HepG2 (cell line): ENCODE data around the gene CIAO2B. TPM values are rescaled to one million over a fixed set of nuclear protein-coding genes. Genes with fewer than 3 reads are reported as not detected.

Source experiments
- ARNT ChIP-seq: fragments of 450-650 bp; IDR thresholded peaks from 2 replicates; pipeline ENCODE4 v1.6.1; 2017
- ATF3 ChIP-seq: sonication (generic); formaldehyde crosslinking; IDR thresholded peaks from 2 replicates; pipeline ENCODE4 v1.4.0; 2020; ENCODE audit warnings: missing genetic modification reagents
- CBX1 ChIP-seq: IDR thresholded peaks from one replicate; pipeline ENCODE4 v1.6.1; 2016; ENCODE audit warnings: antibody characterized with exemption, low read depth
- CBX2 ChIP-seq, 2 experiments: fragments of 200-600 bp in 1 of 2; sonication (generic); formaldehyde crosslinking in 1 of 2; IDR thresholded peaks; 2 replicates each; pipeline versions ENCODE4 v1.7.0 to v1.8.1; 2018 to 2022; ENCODE audit warnings: low read depth in 2 of 2, low read length in 1 of 2, mild to moderate bottlenecking in 1 of 2, missing genetic modification reagents in 1 of 2
- CHCHD3 ChIP-seq: sonication (generic); formaldehyde crosslinking; IDR thresholded peaks from 2 replicates; pipeline ENCODE4 v1.8.0; 2022; ENCODE audit warnings: mild to moderate bottlenecking, missing genetic modification reagents, moderate library complexity
- HIC2 ChIP-seq: sonication (generic); formaldehyde crosslinking; IDR thresholded peaks from 2 replicates; pipeline ENCODE4 v1.9.0; 2022; ENCODE audit warnings: low read depth, missing genetic modification reagents
- HNRNPL ChIP-seq: fragments of 200-400 bp; formaldehyde crosslinking; IDR thresholded peaks from 2 replicates; pipeline ENCODE4 v1.6.1; 2017; ENCODE audit warnings: mild to moderate bottlenecking, low read depth, low read length
- IKZF5 ChIP-seq: IDR thresholded peaks from 2 replicates; pipeline ENCODE4 v1.6.1; 2018; ENCODE audit warnings: missing genetic modification reagents, mild to moderate bottlenecking, missing compliant biosample characterization
- IRF2 ChIP-seq: IDR thresholded peaks from 2 replicates; pipeline ENCODE4 v1.6.1; 2018; ENCODE audit warnings: missing genetic modification reagents, missing compliant biosample characterization
- KAT7 ChIP-seq: IDR thresholded peaks from 2 replicates; pipeline ENCODE4 v1.6.1; 2018; ENCODE audit warnings: borderline replicate concordance, missing compliant biosample characterization
- PHB2 ChIP-seq: fragments of 450-650 bp; IDR thresholded peaks from 2 replicates; pipeline ENCODE4 v1.6.1; 2018; ENCODE audit not compliant: partially characterized antibody
- RXRB ChIP-seq: IDR thresholded peaks from 2 replicates; pipeline ENCODE4 v1.6.1; 2016; ENCODE audit warnings: borderline replicate concordance, missing genetic modification reagents, missing compliant biosample characterization
- SNRNP70 ChIP-seq: fragments of 200-400 bp; formaldehyde crosslinking; IDR thresholded peaks from 2 replicates; pipeline ENCODE4 v1.6.1; 2017; ENCODE audit warnings: mild to moderate bottlenecking, low read depth, low read length, moderate library complexity
- SP5 ChIP-seq: IDR thresholded peaks from 2 replicates; pipeline ENCODE4 v1.6.1; 2016; ENCODE audit warnings: low read depth, borderline replicate concordance
- STAT5B ChIP-seq: sonication (generic); formaldehyde crosslinking; IDR thresholded peaks from 2 replicates; pipeline ENCODE4 v1.4.0; 2020; ENCODE audit warnings: missing genetic modification reagents
- TCF7L2 ChIP-seq: IDR thresholded peaks from 2 replicates; pipeline ENCODE4 v1.6.1; 2011; ENCODE audit warnings: mild to moderate bottlenecking, low read depth, low read length, moderate library complexity
- TFE3 ChIP-seq: IDR thresholded peaks from 2 replicates; pipeline ENCODE4 v1.6.1; 2016
- TGIF2 ChIP-seq: IDR thresholded peaks from 2 replicates; pipeline ENCODE4 v1.6.1; 2016; ENCODE audit warnings: control low read depth, missing compliant biosample characterization
- ZBTB26 ChIP-seq: IDR thresholded peaks from 2 replicates; pipeline ENCODE4 v1.6.1; 2016; ENCODE audit warnings: missing compliant biosample characterization, missing genetic modification reagents, borderline replicate concordance
- ZC3H13 ChIP-seq: sonication (generic); formaldehyde crosslinking; IDR thresholded peaks from 2 replicates; pipeline ENCODE4 v1.8.1; 2023; ENCODE audit warnings: mild to moderate bottlenecking, missing genetic modification reagents, moderate library complexity
- ZNF207 ChIP-seq: fragments of 450-650 bp; IDR thresholded peaks from 2 replicates; pipeline ENCODE4 v1.6.1; 2016; ENCODE audit warnings: antibody characterized with exemption, borderline replicate concordance
- ZNF234 ChIP-seq: sonication (generic); formaldehyde crosslinking; conservative IDR thresholded peaks from 2 replicates; pipeline ENCODE4 v1.5.1; 2020; ENCODE audit warnings: mild to moderate bottlenecking, missing genetic modification reagents
- ZNF564 ChIP-seq: sonication (generic); formaldehyde crosslinking; IDR thresholded peaks from 2 replicates; pipeline ENCODE4 v1.8.1; 2023; ENCODE audit warnings: mild to moderate bottlenecking, missing genetic modification reagents
- ZNF704 ChIP-seq: sonication (generic); formaldehyde crosslinking; IDR thresholded peaks from 2 replicates; pipeline ENCODE4 v1.8.1; 2023; ENCODE audit warnings: mild to moderate bottlenecking, inconsistent platforms, moderate library complexity, missing genetic modification reagents, borderline replicate concordance
- polyA plus RNA-seq, 8 experiments: library from polyadenylated mRNA; depleted of rRNA in 3 of 8; stranded (reverse) in 7 of 8; unstranded in 1 of 8; fragments of >200 nt; fragmentation: Illumina TruSeq in 4 of 8; extraction: Trizol in 4 of 8; gene quantifications; 2 replicates each; pipeline versions ENCODE4 v1.2.1 to v1.2.3, GENCODE V29; 2011 to 2016; ENCODE audit warnings: low read depth in 4 of 8, missing spikeins in 1 of 8, mixed read lengths in 1 of 8; ENCODE audit not compliant: insufficient read depth in 1 of 8
- total RNA-seq, 5 experiments: library from RNA; depleted of rRNA; stranded (reverse); fragments of >200 nt; fragmentation: Illumina TruSeq; extraction: Trizol; gene quantifications; 2 replicates each; pipeline ENCODE4 v1.2.3, GENCODE V29; 2016; ENCODE audit warnings: low read depth in 1 of 5

Gene CIAO2B
- total and polyA plus RNA-seq, 2 of the 13 experiments (the other 11 are each of a cell fraction or from before 2014, with no cell fraction given), result 157 to 293 TPM

GRCh38 chr16:66924527-66925321 is 9.5 kb downstream of the CIAO2B start (continued):
- TF ChIP-seq TFE3 (no peak), ZC3H13 (CRISPR knock-in tag) (0 out of 2 replicates have a peak, but pooled peaks have one; percentile 18), SNRNP70 (no peak), TGIF2 (CRISPR knock-in tag) (no peak), CHCHD3 (CRISPR knock-in tag) (no peak), PHB2 (no peak), ZNF704 (CRISPR knock-in tag) (no peak), IKZF5 (CRISPR knock-in tag) (no peak), STAT5B (CRISPR knock-in tag) (no peak), CBX1 (no peak), HIC2 (CRISPR knock-in tag) (no peak), TCF7L2 (no peak), RXRB (no peak), KAT7 (CRISPR knock-in tag) (no peak), ZNF207 (no peak), CBX2 (IDR thresholded peaks at IDR 0.05; ENCODE audit: low read depth, low read length) (no peak), CBX2 (CRISPR knock-in tag; IDR thresholded peaks at IDR 0.05; ENCODE audit: low read depth) (no peak), ZBTB26 (CRISPR knock-in tag) (no peak), IRF2 (CRISPR knock-in tag) (no peak), ATF3 (0 out of 2 replicates have a peak, but pooled peaks have one; percentile 13), ARNT (no peak), ZNF234 (no peak), HNRNPL (no peak), SP5 (0 out of 2 replicates have a peak, but pooled peaks have one; percentile 31), ZNF564 (CRISPR knock-in tag) (no peak; the same call in 1 of the 2 replicates)
